ENCODE data around the gene RAD51B.

RAD51B gene

DNA sequence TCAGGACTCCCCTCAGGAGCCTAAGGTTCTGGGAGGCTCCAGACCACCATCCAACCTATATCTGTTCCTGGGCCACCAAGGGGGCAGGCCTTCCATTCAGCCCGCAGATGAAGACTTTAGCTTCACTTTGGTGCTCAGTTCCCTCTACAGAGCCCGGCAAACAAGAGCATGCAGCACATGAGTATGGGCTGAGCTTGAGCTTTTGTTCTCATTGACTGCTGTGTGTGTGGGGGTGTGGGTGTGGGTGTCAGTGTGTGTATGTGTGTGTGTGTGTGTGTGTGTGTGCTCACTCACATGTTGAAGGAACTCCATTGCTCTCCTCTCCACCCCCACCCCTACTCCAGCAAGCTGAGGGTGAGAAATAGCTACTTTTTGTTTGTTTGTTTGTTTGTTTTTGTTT, 754.1 kb downstream of the RAD51B start:
- DNase-seq = no peak

DNA sequence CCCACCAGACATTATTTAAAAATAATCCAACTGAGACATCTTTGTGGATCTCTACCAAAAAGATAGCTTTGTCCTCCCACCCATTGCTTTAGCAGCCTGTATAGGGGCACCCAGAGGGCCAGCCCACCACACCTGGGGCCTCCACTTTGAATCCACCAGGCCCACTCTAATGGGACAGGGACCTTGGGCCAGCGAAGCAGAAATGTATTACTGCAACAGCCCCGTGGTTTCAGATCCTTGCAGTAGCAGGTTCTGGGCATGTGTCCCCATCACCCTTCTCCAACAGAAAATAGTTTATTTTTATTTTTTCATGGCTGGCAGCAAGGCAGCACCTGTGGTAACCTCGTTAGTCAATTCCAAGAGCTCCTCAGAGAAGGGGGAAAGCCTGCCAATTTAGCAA, 754.9 kb downstream of the RAD51B start:
- DNase-seq = no peak

DNA sequence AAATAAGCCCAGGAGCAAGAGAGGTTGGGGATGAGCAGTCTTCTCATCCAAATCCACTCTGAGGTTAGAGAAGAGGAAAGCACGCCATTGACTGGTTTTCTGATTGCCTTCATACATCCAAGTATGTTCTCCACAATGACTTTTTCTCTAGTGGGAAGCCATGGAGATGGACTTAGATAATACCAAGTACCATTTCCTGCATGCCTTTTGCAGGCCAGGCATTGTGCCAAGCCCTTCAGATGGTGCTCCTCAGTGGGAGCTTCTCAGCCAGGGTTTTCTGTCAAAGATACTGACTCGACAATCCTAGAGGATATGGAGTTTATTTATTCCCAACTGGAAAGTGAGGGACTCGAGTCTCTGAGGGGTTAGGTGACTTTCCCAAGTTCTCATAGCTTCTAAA, 755.3 kb downstream of the RAD51B start:
- no peak for DNase-seq

DNA sequence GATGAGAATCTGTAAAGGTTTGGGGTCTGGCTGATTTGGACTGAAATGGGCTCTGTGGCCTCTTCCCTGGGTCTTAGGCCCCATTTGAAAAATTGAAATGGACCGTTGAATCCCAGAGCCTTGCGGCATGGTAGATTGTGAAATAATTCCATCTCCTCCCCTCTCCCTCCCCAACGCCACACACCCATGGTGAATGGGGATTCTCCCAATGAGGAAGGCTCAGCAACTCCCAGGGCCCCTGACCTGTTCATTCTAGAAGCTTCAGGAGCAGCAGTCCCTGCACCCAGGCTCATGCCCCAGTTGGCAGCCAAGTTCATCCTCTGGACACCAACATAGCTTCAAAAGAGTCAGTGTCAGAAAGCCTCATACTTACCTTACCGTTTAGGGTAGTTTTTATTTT, 755.8 kb downstream of the RAD51B start:
- no peak for DNase-seq

DNA sequence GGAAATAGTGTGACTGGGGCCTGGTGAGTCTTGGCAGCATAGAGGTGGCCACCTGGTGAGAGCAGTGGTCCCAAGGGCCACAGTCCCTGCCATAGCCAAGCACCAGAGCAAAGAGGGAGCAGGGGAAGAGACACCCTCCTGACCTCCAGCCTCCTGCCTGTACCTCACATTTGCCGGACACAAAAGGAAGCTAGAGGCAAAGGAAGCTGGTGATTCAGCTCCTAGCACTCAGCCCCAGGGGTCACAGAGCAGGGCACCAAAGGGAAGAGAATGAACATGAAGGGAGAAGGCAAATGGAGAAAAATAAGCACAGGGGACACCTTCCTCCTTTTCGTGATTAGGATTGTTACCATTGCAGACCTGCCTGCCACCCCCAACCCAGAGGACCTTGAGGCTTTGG, 756.5 kb downstream of the RAD51B start:
- no peak for DNase-seq

DNA sequence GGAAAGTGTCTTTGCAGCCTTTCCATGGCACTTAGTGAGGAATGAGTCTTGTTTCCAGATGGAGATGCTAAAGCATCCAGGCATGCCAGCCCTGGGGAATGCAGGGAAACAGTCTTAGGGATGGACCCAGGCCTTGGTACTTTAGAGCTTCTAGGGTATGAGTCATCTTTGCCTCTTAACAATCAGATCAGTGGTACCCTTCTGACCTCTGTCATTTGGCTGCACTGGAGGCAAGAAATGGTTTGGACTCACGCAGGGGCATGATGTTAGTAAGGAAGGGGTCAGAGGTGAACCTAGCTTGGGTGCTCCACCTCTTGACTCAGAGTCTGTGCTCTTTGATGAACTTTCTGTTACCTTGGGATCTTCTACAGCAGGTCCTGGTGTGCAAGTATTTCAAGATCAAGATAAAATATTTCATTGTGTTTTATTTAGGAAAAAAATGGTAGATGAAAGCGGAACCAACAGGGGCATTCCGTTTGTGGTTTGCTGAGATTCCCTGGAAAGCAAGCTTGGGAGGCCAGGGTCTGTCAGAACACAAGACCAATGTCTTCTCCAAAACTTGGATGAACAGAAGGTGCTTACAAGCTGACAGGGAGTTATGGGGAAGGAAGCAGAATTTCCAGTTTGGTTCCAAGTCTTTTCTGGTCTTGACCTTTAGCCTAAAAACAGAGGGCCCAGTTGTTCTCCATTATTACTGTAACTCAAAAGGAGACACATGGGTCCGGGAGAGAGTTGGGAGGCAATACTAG, 757.1 kb downstream of the RAD51B start:
- no peak for DNase-seq

DNA sequence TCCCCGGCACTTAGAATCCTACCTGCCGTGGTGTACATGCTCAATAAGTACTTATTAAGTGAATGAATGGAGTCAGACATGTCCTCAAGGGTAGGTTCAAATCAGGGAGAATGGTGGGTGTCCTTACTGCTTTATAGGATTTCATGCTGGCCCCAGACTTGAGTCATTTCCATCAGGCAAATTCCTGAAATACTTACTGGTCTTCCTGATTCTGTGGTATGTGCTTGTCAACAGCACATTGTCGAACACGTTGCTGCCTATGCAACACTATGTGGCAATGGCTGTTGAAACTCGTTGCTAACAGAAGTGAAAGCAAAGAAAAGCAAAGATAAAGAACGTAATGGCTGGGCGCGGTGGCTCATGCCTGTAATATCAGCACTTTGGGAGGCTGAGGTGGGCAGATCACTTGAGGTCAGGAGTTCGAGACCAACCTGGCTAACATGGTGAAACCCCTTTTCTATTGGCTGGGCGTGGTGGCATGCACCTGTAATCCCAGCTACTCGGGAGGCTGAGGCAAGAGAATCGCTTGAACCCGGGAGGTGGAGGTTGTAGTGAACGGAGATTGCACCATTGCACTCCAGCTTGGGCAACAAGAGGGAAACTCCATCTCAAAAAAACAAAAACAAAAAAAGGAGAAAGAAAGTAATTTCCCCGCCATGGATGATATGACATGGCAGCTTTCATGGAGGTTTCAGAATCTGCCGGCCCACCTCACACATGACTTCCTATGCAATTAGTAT, 758.4 kb downstream of the RAD51B start:
- DNase-seq = no peak

DNA sequence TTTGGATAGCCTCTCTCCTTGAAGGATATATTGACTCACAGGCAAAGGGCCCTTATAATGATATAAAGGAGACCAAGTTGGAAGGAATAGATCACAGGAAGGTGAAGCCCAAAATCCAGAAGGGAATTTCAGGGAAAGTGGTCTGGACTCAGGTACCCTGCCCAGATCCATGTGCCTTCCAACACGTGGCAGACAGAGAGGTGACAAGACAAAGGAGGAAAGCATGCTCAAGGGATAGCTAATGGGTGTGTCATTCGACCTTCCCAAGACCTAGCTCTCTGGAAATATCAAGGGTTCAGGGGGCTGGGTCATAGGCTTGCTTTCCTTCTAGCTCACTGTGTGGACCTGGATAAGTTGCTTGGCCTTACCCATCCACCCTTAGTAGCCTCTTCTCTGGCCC, 759.0 kb downstream of the RAD51B start:
- DNase-seq = no peak

DNA sequence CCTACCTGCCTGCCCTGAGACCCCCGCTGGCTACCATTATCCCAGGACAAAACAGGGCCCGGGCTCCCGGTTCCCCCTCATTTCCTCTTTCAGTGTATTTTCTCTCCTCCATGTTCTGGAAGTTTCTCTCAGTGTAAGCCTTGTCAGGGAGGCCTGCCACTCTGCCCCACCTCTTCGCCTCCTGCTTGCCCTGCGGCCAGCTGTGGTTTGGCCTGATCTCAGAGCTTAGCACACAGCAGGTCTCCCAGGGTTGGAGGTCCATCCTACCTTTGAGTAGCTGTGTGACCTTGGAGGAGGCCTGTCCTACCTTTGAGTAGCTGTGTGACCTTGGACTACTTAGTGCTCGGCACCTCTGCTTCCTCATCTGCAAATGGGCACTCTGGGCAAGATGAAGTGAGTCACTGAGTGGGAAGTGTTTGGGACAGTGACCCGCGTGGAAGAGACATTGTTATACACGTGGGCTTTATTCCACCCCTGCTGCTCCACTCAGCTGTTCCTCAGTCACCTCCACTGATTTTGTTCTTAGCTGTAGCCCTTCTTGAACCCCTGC, 760.6 kb downstream of the RAD51B start:
- DNase-seq = no peak

DNA sequence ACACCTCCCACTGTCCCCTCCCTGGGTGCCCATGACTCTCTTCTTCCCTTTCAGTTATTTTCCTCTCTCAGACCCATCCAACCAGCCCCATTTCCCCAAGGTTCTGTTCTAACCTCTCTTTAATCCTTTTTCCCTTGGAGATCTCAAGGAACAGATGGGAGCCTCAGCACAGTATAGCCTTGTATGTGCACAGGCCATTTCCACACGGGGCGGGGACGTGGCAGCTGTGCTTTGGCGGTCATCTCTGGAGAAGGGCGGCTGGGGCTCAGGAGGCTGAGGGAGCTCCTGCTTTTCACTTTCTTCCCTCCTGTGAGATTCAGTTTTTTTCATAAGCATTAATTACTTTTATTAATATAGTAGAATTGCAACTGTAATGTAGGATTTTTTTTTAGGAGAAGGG, 761.1 kb downstream of the RAD51B start:
- peak; percentile 96 for DNase-seq

DNA sequence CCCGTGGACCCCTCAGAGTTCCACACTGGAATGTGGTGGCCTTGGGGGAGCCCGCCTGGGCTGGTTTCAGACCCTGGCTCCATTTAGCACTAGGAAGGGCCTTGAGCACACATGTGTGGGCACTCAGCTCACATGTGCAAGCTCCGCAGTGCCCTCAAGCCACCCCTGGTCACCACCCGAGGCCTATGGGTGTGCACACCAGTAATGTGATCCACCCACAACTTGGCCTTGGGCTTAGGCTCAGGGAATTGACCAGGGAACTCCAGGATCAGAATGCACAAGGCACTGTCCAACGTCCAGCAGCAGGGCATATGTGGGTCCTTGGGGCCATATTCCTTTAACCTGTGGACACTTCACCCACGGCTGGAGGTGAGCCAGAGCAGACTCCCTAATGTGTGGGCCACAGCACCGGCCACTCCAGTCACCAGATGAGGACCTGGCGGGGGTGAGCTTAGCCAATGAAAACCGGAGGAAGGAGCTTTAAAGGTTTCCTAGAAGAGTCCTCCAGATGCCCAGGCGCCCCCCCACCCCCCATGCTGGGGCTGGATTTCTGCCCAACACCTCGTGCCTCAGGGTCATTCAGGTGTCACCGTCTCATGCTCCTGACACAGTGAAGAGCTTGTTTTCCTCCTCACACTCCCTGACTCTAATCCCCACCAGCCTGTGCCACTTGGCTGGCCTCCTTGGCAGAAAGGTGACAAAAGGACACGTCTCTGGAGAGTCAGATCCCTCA, 764.1 kb downstream of the RAD51B start:
- peak; percentile 85 for DNase-seq

DNA sequence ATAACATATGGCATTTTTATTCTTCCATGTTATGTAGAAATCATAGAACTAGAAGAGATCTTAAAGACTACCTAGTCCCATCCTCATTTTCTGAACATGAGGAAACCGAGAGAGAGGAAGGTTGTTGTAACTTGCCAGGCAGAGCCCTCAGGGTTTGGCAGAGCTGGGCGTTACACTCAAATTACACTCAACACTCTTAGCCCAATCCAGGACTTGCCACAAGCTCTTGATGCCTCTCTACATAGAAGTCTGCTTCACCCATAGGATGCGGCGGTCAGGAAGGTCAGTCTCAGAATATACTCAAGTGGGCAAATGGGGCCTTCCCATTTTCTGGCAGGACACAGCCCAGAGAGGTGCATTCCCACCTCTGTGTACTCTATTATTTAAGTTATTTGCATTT, 765.2 kb downstream of the RAD51B start:
- no peak for DNase-seq

DNA sequence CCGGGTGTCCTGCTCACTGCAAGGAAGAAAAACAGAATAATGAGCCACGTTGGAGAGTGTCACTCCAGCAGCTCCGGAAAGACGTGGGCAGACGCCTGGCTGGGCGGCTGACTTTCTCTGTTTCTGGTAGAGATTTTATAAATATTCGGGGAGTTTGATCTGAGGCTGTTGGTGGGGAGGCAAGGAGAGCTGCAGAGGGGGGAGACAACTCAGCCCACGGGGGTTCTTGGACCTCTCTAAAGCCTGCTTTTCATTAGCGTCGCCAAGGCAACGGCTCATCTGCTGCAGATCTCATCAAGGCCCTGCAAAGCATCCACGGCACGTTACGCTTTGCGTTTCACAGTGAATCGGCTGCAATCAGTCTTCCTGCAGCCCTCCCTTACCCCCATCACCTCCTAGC, 766.1 kb downstream of the RAD51B start:
- peak; percentile 69 for DNase-seq

DNA sequence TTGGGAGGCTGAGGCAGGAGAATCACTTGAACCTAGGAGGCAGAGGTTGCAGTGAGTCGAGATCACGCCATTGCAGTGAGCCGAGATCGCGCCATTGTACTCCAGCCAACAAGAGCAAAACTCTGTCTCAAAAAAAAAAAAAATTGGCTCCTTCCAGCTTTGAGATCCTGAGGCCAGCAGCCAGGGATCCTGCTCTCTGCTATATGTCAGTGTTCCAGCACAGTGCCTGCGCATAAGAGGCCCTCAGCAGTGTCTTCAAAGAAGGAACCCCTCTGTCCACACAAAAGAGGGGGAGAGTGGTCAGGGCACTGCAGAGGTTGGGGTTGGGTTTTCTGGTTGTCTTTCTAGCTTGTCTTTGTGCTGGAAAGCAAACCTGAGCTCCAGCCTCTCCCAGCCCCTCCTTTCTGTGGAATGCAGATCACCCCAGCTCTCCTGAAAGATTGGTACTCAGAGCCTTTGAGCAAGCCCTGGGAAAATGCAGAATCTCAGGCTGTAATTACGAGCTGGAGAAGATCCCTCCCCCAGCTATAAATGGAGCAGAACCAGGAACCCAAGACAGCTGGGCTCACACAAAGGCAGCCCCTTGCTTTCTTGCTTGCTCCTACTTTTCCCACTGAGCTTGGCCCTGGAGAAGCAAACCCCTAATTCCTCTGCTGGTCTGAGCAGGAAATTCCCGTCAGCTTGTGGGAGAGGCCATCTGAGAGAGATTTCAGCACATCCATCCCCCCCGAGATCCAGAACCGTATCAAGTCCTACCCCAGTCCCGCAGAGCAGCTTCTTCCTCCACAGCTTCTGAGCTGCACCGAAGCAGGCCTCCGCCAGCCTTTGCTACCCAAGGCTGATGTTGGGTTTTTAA, 767.5 kb downstream of the RAD51B start:
- DNase-seq = no peak

DNA sequence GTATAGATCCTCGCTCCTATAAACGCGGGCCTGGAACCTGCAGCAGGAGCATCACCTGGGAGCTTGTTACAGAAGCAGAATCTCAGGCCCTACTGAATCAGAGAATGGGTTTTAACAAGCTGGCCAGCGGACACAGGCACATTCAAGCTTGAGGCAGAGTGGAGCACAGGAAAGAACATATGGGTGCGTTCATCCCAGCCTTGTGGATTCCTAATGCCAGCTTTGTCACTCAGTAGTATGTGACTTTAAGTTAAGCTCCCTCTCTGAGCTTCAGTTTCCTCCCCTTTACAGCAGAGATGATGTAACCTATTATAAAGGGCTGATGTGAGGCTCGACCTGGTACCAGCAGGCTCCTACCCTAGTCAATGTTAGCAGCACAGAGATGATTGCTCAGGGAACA, 768.4 kb downstream of the RAD51B start:
- DNase-seq = peak; percentile 30

DNA sequence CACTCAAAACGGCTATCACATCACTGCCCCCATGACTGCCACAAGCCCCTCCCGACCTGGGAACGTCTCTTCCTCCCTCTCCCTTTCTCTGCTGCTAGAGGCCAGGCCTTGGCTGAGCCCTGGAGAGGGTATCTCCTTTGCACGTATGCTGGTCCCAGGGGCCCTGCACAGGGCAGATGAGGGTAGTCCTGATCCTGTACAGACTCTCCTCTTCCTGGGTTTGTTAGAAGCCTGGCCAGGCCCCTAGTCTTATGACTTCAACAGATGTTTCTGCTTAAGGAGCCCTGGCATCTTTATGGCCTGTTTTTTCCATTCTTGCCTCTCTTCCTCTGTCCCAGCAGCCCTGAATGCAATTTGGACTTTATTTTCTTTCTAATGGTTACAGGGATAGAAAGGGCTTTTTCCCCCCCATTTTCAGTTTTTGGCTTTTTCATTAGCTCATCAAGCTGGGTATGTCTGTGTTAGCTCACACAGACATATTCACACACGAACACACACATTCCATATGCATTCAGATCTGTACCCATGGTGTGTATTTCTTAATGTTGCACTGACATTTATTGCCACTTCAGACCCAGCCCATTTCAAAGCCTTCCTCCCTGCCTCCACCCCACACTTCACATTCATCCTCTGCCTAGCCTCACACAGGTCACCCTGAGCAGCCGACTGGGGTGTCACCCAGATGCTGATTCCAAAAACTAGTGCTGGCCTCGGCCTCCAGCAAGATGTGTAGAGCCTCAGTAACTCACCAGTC, 770.0 kb downstream of the RAD51B start:
- peak; percentile 82 for DNase-seq

DNA sequence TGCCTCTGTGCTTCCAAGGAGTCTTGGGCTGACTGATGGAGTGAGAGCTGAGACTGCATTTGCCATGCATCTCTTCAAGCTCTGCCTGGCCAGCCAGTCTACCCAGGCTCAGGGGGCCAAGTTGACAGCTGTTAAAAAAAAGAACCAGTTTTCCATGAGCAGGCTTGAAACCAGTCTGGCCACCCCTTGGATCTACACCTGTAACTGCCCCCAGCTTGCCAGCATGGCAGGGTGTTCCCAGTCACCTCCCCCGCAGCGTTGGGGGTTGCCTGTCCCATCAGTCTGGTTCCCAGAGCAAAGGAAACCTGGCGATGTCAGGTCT, 770.6 kb downstream of the RAD51B start:
- DNase-seq = no peak

DNA sequence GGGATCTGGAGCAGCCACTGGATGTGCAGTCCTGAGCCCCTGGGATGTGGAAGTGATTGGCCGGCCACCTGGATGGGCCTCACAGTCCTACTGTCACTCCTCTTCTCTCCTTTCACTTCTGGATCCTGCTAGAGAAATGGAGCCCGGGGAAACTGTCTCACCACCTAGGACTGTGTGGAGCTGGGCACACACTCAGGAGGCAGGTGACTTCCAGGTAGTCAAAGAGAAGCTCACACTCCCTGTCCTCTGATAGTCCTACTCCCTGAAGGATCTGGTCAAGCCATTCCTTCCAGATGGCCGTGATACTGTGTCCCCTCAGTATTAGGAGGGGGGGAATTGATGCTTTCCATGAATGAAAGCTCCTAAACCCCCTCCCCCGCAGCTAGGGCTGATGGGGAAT, 772.2 kb downstream of the RAD51B start:
- DNase-seq = no peak

DNA sequence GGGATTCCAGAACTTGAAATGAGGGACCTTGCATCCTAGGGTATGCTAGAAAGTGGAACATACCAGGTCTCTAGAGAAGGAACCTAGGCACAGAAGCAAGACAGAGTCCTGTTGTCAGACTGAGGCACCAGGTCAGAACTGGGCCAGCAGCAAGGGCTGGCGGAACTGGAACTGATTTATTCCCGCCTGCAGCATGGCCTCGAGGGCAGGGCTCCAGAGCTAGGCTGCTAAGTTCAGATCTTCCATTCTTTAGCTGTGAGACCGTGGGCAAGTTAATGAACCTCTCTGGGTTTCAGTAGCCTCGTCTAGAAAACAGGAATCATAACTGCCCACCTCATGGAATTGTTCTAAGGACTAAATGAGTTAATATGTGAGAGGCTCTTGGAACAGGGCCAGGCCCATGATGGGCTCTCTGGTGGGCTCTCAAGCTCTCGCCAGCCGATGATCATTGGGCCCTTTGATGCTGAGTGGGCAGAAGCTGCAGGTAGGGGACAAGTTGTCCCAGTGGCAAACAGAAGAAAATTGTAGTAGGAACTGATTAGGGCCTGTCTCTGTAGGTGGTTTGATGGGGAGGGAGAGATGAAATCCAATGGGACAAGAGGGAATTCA, 773.5 kb downstream of the RAD51B start:
- no peak for DNase-seq

DNA sequence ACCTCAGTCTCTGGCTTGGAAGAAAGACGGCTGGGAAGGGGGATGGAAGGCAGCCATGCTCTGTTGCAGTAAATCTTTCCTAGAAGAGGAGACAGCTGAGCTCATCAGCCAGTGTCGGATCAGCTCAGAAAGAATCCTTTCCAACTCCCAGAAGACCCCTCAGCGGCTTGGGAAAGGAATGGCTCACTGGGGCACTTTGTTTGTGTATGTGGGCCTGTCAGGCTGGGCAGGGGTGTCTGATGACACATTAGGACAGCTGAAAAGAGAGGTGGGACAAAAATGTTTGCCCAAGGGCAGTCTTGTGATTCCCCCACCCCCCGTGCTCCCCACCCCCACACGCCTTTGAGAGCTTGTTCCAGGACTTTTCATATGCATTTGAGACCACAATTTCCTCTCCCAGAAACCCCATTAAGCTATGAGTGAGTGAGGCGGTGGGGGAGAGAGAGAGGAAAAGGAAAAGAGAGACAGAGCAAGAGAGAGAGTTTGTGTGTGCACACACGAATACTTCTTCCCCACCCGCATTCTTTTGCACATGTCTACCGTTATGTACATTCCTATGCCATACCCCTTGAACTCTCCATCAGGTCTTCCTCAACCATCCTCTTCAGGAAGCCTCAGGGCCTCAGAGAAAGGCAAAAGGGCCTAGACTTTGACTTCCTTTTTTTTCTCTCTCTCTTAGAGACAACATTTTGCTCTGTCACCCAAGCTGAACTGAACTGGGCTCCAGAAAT, 774.4 kb downstream of the RAD51B start:
- DNase-seq = no peak

Measured in NCI-H524 treated with DMSO at 0.1 percent for 48 hours (cell line).